ENCODE measurements around the gene LY6G6F. TPM values are rescaled to one million over a fixed set of nuclear protein-coding genes. Genes with fewer than 3 reads are reported as not detected.

The LY6G6F gene
- total and polyA plus RNA-seq, 9 donors, result not detected

DNA sequence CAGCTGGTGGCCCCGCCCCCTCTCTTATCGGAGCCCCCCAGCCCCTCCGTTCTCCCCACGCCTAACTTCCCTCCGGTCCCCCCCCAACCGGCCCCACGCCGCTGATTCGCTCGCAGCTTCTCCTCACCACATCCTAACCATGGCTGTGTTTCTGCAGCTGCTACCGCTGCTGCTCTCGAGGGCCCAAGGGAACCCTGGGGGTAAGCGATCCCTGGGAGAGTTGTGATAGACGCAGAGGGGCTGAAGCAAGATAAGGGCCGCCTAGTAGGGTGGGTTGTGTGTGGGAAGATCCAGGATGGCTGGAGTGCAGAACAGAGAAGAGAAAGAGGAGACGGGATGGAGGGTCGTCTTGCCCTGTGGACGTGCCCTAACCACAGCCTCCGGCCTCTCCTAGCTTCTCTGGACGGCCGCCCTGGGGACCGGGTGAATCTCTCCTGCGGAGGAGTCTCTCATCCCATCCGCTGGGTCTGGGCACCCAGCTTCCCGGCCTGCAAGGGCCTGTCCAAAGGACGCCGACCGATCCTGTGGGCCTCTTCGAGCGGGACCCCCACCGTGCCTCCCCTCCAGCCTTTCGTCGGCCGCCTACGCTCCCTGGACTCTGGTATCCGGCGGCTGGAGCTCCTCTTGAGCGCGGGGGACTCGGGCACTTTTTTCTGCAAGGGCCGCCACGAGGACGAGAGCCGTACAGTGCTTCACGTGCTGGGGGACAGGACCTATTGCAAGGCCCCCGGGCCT, 16.7 kb downstream of the LY6G6F start, which contains the start of gene MPIG6B:
TSS of gene MPIG6B (plus strand) at position 129 of the 735 bp plus-strand sequence. CDS start at position 140, 11 bp downstream.
- DNase-seq, result no peak
- Histone ChIP-seq H3K4me3 (no peak within 1 kb of the TSS), H3K9me3 (no peaks in the 10 kb centered on the region), H3K27me3 (no peaks in the 10 kb centered on the region), H3K4me1 (ENCODE audit: insufficient read depth) (peaks cover 2% of the 10 kb centered on the region), H3K27ac (no peak within 1 kb of the TSS), H3K36me3 (no peaks in the 10 kb centered on the region)
- WGBS, 3 donors, result 54 to 62% (median 61%) methylated on average over 46 of the region's 46 CpGs
- TF ChIP-seq, protein P1, sequence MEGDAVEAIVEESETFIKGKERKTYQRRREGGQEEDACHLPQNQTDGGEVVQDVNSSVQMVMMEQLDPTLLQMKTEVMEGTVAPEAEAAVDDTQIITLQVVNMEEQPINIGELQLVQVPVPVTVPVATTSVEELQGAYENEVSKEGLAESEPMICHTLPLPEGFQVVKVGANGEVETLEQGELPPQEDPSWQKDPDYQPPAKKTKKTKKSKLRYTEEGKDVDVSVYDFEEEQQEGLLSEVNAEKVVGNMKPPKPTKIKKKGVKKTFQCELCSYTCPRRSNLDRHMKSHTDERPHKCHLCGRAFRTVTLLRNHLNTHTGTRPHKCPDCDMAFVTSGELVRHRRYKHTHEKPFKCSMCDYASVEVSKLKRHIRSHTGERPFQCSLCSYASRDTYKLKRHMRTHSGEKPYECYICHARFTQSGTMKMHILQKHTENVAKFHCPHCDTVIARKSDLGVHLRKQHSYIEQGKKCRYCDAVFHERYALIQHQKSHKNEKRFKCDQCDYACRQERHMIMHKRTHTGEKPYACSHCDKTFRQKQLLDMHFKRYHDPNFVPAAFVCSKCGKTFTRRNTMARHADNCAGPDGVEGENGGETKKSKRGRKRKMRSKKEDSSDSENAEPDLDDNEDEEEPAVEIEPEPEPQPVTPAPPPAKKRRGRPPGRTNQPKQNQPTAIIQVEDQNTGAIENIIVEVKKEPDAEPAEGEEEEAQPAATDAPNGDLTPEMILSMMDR (IDR thresholded peaks at IDR 0.05), result no peak
- TF ChIP-seq EP300 (IDR thresholded peaks at IDR 0.05), result no peak
- intact Hi-C loops (cut with DNase I), result loop anchor here in 2 of 4 donors (2.0 to 10.0 kb wide), 2 partner anchors 47 to 461 kb away; partner anchors contain the start of gene AGER (in 1 of the 2)

DNA sequence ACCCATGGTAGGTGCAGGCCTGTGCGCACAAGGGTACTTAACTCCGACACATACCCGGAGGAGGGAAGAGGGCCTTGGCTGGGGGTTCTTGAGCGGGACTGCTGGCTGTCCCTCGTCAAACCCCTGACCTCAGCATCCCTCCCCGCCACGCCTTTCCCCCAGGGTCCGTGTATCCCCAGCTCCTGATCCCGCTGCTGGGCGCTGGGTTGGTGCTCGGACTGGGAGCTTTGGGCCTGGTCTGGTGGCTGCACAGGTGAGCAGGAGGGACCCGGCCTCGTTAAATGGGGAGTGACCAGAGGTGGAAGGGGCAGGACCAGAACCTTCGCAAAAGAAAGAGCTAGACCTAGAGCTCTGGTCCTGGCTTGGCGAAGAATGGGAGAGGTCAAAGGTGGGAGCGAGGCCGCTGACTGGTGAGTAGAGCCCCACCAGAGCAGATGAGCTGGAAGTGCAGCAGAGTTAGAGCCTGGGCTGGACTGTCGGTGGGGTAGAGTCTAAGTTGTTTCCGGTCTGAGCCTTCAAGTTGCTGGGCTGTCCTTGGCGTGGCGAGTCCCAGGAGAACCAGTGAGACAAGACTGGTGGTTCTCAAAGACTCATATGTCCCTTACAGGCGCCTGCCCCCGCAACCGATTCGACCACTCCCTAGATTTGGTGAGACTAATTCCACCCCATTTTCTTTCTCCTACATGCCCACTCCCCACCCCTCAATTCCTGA, 17.5 kb downstream of the LY6G6F start:
- intact Hi-C loops (cut with DNase I), result loop anchor here in 2 of 4 donors (2.0 to 10.0 kb wide), 2 partner anchors 47 to 461 kb away; partner anchors contain the start of gene AGER (in 1 of the 2)
- no peaks in the 10 kb centered on the region for H3K9me3 ChIP-seq
- no peak for DNase-seq
- no peaks in the 10 kb centered on the region for H3K27me3 ChIP-seq
- TF ChIP-seq, protein P1 (IDR thresholded peaks at IDR 0.05), result no peak
- TF ChIP-seq POLR2A (IDR thresholded peaks at IDR 0.05) (no peak), EP300 (IDR thresholded peaks at IDR 0.05) (no peak)
- H3K4me1 ChIP-seq (ENCODE audit: insufficient read depth), result peaks cover 5% of the 10 kb centered on the region
- no peak overlapping the region for H3K27ac ChIP-seq
- 83 to 87% (median 86%) methylated on average over 25 of the region's 25 CpGs for WGBS, 3 donors
- H3K36me3 ChIP-seq, result no peaks in the 10 kb centered on the region
- no peak overlapping the region for H3K4me3 ChIP-seq

DNA sequence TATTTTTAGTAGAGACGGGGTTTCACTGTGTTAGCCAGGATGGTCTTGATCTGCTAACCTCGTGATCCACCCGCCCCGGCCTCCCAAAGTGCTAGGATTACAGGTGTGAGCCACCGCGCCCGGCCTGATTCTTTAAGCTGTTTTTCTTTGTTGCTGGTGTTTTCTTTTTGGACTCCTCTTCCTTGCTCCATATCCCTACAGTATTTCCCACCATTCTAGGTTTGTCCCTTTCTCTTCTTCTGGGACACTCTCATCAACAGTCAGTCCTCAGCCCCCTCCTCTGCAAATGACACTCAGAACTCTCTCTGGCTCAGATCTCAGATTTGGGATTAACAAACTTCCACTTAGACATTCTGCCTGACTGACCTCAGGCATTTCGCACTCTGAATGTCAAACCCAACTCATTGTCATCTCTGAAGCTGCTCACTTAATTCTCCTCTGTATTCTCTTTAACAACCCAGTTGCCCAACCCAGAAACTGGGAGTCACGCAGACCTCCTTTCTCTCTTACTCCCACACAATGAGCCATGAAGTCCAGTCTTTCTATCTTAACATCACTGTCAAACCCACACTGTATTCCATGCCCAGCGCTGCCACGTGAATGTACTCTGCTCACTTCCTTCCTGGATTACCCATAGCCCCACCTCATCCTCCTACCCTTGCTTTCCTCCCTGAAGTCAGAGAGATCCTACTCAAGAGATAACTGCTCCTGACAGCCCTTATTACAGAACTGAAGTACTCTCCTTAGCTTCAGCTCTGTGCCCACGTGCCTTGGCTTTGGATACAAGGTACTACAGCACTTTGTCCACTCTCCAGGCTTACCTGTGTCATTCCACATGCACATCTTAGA, 19.1 kb downstream of the LY6G6F start:
- Histone ChIP-seq H3K36me3 (no peaks in the 10 kb centered on the region), H3K9me3 (no peaks in the 10 kb centered on the region), H3K4me1 (ENCODE audit: insufficient read depth) (peaks cover 5% of the 10 kb centered on the region), H3K27me3 (no peaks in the 10 kb centered on the region), H3K4me3 (no peak overlapping the region), H3K27ac (no peak overlapping the region)
- intact Hi-C loops (cut with DNase I), result loop anchor here in 1 of 4 donors (5.0 to 10.0 kb wide), 3 partner anchors 58 to 459 kb away; partner anchors contain the start of genes AGER, CSNK2B, HSPA1B and LY6G5B
- WGBS, 3 donors, result 86 to 89% (median 87%) methylated on average over 12 of the region's 12 CpGs
- DNase-seq, result no peak
- TF ChIP-seq EP300 (IDR thresholded peaks at IDR 0.05) (no peak), POLR2A (IDR thresholded peaks at IDR 0.05) (no peak)
- TF ChIP-seq, protein P1 (IDR thresholded peaks at IDR 0.05), result no peak

Measured in ovary (tissue), 9 donors.